DMS79 (cell line): Measurements from ENCODE around the gene FFAR1.
"Not testable (repeated sequence)": the region's sequence is repeated elsewhere in the genome, so short reads cannot be mapped to it uniquely, and the experiment has no call there.

Experiments
- DNase-seq: peaks from one replicate; lab custom pipeline; 2025; lab: John Stamatoyannopoulos, UW

Gene FFAR1

DNA sequence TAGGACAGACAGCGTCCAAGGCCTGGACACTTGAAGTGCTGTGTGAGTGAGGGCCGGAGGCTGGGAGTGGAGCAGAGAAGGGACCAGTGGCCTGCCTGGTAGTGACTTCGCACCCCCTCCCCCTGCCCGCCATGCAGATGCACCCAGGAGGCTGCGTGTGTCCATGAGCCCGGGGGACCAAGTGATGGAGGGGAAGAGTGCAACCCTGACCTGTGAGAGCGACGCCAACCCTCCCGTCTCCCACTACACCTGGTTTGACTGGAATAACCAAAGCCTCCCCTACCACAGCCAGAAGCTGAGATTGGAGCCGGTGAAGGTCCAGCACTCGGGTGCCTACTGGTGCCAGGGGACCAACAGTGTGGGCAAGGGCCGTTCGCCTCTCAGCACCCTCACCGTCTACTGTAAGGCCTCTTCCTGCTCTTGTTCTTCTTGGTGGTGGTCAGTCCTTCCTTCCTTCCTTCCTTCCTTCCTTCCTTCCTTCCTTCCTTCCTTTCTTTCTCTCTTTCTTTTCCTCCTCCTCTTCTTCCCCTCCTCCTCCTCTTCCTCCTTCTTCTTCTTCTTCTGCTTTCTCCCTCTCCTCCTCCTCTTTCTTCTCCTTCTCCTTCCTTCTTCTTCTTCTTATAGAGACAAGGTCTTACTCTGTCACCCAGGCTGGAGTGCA lies 6.0 kb upstream of the FFAR1 start:
- DNase-seq: no peak

DNA sequence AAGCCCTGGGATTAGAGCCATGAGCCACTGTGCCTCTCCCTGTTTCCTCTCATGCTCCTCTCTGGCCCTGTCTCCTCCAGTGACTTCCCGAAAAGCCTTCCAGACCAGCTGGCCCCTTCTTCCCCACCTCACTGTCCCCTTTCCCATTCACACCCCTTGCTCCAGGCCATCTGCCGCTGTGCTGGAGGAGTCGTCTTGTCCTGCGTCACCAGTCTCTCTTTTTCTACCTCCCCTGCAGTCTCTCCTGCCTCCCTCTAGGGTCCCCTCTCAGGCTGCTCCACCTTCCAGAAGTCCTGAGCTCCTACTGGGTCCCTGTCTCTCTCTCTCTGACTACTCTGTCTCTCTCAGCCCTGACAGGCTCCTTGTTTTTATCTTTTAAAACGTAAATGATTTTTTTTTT lies 5.3 kb upstream of the FFAR1 start:
- DNase-seq: no peak

DNA sequence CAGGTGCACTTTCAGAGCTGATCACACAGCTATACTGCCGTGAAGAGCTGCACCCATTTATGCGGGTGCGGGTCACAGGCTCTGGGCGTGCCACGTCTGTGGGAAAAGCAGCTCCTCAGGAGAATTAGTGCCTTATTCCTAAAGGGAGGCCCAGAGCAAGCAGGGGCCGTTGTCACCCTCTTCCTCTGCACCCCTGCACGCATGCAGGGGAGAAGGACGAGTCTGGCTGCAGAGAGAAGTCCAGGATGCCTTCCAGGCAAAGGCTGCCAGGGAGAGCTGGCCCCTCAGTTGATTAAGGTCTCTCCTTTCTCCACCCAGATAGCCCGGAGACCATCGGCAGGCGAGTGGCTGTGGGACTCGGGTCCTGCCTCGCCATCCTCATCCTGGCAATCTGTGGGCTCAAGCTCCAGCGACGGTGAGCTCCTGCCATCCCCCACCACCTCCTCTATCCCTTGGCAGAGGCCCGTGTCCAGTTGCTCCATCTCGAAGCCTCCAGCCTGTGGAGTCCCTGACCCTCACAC lies 3.1 kb upstream of the FFAR1 start:
- no peak for DNase-seq

DNA sequence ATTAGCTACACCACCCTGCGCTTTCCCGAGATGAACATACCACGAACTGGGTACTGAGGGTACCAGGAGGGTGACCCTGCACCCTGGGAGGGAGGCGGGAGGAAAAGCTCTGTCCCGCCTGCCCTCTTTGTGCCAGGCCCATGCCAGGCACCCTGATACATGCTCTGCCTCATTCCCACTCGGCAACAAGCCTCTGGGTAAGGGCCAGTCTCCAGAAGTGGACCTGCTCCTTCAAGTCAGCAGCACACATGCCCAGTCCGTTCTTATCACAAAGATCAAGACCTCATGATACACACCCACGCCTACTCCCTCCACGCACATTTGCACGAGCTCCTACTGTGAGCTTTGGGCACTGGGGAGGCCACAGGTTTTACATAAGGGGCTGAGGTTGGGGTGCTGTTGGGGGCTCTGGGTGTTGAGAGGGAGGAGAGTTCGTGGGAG lies 2.0 kb upstream of the FFAR1 start:
- DNase-seq: no peak

DNA sequence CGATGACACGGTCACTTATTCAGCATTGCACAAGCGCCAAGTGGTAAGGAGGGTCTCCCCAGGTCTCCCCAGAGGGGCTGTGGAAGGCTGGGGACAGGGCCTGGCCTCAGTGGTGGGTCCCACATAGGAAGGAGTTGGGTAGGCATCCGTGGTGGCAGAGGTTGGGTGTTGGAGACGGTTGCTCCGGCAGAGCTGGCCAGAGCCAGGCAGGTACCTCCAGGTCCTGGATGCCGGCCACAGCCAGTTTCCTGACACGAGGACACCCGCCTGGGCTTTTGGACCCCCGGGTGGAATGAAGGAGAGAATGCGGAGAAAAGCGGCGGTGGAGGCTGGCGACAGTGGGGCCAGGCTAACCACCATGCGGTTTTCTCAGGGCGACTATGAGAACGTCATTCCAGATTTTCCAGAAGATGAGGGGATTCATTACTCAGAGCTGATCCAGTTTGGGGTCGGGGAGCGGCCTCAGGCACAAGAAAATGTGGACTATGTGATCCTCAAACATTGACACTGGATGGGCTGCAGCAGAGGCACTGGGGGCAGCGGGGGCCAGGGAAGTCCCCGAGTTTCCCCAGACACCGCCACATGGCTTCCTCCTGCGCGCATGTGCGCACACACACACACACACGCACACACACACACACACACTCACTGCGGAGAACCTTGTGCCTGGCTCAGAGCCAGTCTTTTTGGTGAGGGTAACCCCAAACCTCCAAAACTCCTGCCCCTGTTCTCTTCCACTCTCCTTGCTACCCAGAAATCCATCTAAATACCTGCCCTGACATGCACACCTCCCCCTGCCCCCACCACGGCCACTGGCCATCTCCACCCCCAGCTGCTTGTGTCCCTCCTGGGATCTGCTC lies 1.3 kb upstream of the FFAR1 start:
- DNase-seq: no peak

DNA sequence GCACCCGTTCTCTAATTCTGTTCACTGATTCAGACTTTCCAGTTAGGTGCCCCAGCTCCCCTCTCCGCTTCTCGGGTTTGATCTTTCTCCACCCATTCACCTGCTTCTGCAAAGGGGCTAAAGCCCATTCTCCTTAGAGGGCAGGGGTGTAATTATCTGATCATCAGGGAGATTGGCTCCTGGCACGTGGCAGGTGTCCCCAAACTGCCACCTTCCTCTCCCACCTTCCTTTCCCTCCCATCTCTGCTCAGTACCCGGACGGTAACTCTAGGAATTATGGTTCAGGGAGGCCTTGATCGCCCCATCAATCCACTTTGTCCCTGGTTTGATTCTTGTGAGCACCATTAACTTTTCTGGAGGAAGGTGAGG lies 212 bp downstream of the FFAR1 start:
- DNase-seq: no peak

DNA sequence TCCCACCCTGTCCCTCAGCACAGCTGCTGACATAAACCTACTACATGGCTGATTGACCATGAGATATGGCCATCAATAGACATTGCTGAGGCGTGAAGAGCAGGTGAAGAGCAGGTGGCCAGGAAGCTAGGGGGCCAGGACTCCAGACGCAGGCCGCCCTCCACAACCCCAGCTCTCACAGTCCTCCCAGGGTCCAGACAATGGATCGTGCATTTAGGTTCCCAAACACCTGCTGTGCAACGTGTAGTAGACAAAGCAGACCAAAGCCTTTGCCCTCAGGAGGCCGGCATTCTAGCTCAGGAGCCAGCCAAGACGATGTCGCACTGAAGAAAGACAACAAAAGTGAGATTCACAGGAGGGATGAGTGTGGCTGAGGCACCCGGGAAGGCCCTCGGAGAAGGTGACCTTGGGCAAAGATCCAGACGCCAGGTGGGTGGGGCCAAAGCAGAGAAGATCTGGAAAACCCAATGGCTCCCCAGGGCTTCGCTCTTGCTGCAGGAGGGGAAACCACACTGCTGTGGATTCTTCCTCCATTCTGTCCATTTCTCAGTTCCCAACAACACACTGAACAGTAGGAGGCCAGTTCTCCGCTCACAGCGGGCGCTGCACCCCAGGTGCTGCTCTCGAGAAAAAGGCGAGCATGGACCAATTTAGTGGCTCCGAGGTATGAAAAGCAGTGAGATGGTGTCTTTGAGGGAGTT lies 1.4 kb downstream of the FFAR1 start:
- no peak for DNase-seq

DNA sequence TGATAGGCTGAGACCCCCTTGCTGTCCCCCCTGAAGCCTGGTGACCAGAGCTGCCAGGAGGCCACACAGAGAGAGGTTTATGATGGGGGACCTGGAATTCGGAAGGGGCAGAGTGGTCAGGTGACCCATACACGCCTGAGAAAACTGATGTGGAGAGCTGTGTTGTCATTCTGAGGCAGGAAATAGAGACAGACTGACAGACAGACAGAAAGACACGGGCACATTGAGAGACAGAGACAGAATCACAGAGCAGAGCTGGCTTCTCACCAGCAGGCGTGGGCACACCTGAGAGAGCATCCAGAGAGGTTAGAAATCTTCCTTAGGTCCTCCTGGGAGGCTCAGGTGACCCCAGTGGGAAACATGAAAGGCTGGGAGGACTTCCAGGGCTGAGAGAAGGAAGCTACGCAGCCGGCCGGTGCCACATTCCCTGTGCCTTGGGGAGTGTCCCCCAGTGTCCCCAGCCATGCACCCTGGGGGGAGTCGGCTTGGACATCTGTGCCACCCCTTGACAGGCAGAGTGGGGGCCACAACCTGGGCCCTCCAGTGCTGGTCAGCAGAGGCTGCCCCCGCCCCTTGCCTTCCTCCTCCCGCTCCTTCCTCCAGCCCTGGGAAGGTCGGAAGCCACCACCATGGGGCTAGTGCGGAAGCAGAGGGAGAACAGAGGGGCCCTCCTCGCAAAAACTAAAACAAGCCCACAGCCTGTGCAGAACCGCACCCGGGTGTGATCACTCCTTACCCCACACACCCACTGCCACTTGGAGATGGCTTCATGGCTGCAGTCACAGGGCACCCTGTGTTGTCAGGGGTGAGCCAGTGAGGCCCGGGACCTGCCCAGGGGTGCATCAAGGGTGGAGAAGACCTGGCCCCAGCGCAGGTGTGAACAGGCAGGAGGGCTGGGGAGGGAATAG lies 2.2 kb downstream of the FFAR1 start:
- DNase-seq: no peak

DNA sequence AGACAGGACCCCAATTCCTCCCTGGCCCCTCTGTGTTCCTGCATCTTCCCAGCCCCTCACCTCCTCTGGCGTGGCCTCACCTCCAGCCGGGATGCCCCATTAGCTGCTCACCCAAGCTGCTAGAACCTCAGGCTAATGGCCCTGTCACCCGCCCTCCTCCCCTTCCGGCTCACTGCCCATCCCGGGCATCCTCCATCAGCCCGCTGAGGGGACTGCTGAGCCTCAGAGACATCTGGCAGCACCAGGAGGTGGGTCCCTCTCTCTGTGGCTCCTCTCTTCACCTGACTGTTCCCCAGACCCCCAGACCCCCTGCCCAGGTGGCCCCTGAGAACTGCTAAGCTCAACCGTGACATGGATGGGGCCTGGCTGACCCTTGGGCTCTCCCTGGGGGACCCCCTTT lies 2.9 kb downstream of the FFAR1 start:
- DNase-seq: no peak

DNA sequence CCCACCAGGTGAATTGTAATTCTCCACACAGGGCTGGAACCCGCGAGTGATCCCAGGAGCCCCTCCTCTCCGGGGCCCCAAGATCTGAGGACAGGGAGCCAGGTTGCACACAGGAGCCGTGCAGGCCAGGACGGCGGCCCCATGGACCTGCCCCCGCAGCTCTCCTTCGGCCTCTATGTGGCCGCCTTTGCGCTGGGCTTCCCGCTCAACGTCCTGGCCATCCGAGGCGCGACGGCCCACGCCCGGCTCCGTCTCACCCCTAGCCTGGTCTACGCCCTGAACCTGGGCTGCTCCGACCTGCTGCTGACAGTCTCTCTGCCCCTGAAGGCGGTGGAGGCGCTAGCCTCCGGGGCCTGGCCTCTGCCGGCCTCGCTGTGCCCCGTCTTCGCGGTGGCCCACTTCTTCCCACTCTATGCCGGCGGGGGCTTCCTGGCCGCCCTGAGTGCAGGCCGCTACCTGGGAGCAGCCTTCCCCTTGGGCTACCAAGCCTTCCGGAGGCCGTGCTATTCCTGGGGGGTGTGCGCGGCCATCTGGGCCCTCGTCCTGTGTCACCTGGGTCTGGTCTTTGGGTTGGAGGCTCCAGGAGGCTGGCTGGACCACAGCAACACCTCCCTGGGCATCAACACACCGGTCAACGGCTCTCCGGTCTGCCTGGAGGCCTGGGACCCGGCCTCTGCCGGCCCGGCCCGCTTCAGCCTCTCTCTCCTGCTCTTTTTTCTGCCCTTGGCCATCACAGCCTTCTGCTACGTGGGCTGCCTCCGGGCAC lies 3.9 kb downstream of the FFAR1 start:
- no peak for DNase-seq

DNA sequence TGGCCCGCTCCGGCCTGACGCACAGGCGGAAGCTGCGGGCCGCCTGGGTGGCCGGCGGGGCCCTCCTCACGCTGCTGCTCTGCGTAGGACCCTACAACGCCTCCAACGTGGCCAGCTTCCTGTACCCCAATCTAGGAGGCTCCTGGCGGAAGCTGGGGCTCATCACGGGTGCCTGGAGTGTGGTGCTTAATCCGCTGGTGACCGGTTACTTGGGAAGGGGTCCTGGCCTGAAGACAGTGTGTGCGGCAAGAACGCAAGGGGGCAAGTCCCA lies 4.4 kb downstream of the FFAR1 start:
- no peak for DNase-seq

DNA sequence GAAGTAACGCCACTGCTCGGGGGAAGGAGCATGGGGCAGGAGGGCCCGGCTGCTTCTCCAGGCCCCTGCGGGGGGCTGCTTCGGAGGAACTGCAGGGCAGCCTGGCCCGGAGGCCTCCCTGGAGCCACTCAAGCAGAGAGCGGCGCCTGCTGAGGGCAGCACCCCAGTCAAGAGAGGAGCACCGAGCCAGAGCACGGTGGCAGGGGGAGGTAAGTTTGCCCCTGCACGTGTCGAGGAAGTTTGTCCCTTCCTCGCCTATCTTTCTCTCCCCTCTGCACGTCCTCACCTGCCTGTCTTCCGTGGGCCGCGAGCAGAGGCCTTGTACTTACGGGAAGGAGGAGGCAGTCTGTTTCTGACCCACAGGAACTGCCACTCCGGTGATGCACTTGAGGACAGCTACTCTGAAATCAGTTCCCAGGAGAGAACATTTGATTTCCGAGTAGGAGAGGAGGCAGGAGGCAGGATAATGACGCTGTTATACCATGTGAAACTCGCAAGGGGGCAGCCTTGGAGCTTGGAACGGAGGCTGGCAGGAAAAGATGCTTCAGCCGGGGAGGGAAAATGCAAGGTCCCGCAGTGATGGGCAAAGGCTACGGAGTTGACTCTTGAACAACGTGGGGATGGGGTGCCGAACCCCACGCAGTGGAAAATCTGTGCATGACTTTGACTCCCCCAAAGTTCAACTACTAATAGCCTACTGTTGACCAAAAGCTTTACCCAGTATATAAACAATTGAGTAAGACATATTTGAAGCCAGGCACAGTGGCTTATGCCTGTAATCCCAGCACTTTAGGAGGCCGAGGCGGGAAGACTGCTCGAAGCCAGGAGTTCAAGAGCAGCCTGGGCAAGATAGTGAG lies 5.0 kb downstream of the FFAR1 start:
- DNase-seq: peak; percentile 54

DNA sequence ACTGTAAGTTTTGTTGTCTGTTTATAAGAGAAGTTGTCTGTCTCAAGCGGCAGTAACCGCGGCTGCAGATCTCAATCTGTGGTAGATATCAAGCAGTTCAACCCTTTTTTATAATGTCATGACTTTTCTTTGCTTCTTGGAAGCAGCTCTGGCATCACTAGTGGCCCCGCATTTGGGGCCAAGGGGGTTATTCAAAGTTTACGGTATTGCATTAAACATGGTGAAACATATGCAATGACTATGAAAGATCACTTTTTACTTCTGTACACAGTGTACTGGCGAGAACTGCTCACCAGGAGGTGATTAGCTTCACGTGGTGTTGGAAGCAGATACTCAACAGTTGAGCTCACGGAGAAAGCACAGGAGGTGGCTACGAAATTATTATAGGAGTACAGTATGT lies 5.9 kb downstream of the FFAR1 start:
- no peak for DNase-seq

DNA sequence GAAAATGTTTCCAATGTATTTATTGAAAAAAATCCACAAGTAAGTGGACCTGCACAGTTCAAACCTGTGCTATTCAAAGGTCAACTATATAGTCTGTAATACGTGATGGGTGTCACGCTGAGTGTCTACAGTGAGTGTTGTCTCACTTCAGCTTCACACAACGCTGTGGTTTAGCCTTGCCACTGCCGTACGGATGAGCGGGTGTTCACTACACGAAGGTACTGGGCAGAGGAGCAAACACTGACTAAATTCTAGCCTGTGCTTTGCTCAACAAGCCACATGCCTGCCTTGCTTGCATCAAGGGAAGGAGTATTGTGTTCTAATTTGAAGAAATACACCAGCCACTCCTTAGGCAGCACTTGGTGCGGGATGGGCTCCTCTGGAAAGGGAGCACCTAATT lies 7.2 kb downstream of the FFAR1 start:
- no peak for DNase-seq

DNA sequence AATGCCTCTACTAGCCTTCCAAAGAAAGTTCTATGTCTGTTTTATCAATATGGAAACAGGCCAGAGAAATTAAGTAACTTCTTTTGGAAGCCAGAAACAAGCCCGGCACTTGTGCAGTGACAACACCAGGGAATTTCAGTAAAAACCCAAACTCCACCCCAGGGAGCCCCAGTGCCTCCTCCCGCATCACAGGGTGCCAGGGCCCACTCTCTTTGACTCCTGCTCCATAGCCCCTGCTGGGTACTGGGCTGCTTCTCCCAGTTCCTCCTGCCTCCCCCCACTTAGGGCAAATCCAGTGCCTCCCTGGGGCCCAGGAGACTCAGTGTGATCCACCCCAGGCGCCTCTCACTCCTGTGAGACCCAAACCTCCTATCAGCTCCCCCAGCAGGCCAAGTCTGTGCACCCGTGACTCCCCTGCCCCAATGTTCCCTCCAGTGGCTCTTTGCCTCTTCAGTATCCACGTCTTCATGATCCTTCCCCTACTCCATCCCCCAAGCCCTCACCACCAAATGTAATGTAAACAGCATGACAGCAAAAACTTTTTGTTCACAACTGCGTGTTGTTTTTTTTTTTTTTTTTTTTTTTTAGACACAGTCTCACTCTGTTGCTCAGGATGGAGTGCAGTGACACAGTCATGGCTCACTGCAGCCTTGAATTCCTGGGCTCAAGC lies 8.2 kb downstream of the FFAR1 start:
- no peak for DNase-seq

DNA sequence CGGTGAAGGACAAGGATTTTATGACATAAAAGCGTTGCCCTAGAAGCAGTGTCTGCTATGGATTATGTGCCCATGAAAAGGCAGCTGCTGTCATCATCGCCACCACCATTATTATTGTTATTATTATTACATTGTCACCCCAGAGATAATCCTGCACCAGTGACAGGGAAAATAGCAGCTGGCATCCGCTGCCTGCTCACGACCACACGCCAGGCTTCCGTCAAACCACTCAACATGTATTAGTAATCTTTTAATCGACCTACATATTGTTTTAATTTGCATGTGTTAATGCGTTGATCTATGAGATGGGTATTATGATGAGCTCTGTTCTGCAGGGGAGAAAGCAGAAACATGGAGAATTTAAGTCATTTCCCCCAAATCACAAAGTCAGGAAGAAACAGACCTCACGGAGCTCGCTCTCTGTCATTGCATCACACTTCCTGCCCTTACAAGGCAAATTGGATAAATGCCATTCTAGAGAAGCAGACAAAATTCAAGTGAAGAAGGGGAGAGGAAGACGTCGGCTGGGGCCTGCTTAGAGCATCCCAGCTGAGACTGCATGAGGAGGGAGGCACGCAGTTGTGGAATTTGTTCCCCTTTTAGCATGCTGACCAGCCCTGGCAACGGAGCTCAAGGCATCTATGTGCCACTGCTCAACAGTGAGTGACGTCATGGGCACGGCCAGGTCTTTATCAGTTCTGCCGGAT lies 10.3 kb downstream of the FFAR1 start, which contains the start of gene FFAR3:
FFAR3 (plus strand) TSS at position 594 of the 707 bp plus-strand sequence. CDS start 431 bp downstream, outside the sequence.
- DNase-seq: no peak

DNA sequence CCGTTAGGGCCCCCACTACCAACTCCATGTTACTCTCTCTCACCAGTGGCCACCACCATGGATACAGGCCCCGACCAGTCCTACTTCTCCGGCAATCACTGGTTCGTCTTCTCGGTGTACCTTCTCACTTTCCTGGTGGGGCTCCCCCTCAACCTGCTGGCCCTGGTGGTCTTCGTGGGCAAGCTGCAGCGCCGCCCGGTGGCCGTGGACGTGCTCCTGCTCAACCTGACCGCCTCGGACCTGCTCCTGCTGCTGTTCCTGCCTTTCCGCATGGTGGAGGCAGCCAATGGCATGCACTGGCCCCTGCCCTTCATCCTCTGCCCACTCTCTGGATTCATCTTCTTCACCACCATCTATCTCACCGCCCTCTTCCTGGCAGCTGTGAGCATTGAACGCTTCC lies 11.1 kb downstream of the FFAR1 start:
- not testable (repeated sequence) for DNase-seq

DNA sequence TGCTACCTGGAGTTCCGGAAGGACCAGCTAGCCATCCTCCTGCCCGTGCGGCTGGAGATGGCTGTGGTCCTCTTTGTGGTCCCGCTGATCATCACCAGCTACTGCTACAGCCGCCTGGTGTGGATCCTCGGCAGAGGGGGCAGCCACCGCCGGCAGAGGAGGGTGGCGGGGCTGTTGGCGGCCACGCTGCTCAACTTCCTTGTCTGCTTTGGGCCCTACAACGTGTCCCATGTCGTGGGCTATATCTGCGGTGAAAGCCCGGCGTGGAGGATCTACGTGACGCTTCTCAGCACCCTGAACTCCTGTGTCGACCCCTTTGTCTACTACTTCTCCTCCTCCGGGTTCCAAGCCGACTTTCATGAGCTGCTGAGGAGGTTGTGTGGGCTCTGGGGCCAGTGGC lies 11.7 kb downstream of the FFAR1 start:
- not testable (repeated sequence) for DNase-seq

DNA sequence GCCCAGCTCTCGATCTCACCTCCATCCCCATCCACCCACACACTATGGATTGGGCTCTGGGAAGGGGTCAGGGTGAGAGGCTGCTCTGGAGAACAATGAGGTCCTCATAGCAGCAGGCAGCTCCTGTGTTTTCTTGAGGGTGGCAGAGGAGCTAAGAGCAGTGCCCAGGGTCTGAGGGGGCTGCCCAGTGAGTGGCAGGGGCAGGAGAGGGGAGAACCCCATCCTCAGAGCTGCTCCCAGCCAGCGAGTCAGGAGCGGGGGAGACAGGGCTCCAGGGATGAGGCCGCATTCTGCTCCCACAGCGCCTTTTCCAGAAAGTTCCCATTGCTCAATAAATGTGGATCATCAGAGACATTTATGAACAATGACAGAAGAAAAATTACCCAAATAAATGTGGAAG lies 12.4 kb downstream of the FFAR1 start:
- DNase-seq: not testable (repeated sequence)
